ENCODE results near the gene KRT80. TPM values are rescaled to one million over a fixed set of nuclear protein-coding genes. Genes with fewer than 3 reads are reported as not detected.
A peak's percentile ranks its signal among the peaks of the same experiment; 100 is the strongest.

KRT80 gene
- total RNA-seq, 4 donors from 2014 or later, result 78.6 to 293 (median 185) TPM

DNA sequence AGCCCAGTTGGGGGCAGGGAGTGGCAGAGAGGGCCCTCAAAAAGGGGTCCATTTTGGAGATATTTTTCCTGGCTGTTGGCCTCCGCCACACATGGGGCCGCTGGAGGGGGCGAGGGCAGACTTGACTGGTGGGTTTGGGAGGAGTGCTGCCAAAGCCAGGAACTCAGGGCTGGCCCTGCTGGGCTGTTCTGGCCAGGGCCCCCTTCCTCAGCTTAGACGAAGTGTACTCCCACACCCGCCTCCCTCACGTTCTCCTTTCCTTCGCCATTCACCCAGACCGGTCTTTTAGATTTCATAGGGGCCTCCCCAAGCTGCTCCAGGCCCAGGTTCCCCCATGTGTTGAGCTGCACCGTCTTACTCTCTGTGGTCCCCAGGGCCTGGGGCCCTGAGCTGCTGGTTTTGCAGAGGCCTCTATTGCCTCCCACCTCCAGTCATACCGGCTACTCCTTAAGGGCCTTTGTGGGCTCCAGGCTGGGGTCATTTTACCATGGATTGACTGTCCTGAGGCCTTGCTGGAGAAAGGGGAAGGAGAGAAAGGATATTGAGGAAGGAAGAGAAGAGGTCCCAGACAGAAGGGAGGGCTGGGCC is 42.5 kb upstream of the KRT80 start:
- peak in 1 of 2 donors; percentile 53 for DNase-seq (ENCODE audit: low spot score in 2 of 2)
- Histone ChIP-seq H3K27me3 (peaks cover 28% of the 10 kb centered on the region), H3K4me3 (peak overlapping the region; percentile 38), H3K9me3 (no peaks in the 10 kb centered on the region), H3K36me3 (no peaks in the 10 kb centered on the region), H3K27ac (no peak overlapping the region), H3K4me1 (peaks cover 40% of the 10 kb centered on the region)
- TF ChIP-seq POLR2AphosphoS5 (IDR thresholded peaks at IDR 0.05) (no peak), POLR2A (IDR thresholded peaks at IDR 0.05) (no peak)
- WGBS, result 82% methylated on average over 9 of the region's 10 CpGs

DNA sequence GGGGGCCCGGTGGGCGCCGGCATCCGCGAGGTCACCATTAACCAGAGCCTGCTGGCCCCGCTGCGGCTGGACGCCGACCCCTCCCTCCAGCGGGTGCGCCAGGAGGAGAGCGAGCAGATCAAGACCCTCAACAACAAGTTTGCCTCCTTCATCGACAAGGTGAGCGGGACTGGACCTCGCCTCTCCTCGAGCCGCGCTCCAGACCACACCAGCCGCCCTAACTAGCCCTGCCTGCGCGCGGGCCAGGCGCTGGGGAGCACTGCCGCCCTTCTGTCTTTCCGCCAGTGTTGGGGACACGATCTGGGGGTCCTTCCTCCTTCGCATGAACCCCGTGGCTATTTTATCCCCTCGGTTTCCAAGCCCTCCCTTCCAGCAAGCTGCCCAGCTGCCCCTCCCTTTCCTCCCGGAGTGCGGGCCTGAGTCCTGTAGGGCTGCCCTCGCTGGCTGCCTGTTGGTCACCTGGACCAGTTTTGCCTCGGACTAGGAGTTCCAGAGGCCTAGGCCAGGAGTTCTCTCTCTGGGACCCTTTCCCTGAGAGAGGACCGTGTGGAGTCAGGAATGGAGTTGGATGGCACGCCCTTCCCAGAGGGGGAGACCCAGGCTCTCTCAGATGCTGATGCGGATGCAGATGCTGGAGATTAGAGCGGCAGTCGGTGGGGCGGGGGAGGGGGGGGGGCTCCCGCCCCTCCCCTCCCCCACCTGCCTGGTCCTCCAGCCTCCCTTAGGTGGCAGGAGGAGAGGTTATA is 41.8 kb upstream of the KRT80 start:
- DNase-seq (ENCODE audit: low spot score in 2 of 2), result peak in 1 of 2 donors; percentile 38
- H3K36me3 ChIP-seq, result no peaks in the 10 kb centered on the region
- no peaks in the 10 kb centered on the region for H3K9me3 ChIP-seq
- peaks cover 40% of the 10 kb centered on the region for H3K4me1 ChIP-seq
- H3K27me3 ChIP-seq, result peaks cover 28% of the 10 kb centered on the region
- H3K4me3 ChIP-seq, result peak overlapping the region; percentile 38
- TF ChIP-seq POLR2A (IDR thresholded peaks at IDR 0.05), result no peak
- TF ChIP-seq, protein P1, sequence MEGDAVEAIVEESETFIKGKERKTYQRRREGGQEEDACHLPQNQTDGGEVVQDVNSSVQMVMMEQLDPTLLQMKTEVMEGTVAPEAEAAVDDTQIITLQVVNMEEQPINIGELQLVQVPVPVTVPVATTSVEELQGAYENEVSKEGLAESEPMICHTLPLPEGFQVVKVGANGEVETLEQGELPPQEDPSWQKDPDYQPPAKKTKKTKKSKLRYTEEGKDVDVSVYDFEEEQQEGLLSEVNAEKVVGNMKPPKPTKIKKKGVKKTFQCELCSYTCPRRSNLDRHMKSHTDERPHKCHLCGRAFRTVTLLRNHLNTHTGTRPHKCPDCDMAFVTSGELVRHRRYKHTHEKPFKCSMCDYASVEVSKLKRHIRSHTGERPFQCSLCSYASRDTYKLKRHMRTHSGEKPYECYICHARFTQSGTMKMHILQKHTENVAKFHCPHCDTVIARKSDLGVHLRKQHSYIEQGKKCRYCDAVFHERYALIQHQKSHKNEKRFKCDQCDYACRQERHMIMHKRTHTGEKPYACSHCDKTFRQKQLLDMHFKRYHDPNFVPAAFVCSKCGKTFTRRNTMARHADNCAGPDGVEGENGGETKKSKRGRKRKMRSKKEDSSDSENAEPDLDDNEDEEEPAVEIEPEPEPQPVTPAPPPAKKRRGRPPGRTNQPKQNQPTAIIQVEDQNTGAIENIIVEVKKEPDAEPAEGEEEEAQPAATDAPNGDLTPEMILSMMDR (IDR thresholded peaks at IDR 0.05), result no peak
- TF ChIP-seq POLR2AphosphoS5 (IDR thresholded peaks at IDR 0.05), result no peak
- no peak for TF ChIP-seq EP300 (IDR thresholded peaks at IDR 0.05)
- 34% methylated on average over 23 of the region's 40 CpGs for WGBS
- H3K27ac ChIP-seq, result peak overlapping the region; percentile 57

DNA sequence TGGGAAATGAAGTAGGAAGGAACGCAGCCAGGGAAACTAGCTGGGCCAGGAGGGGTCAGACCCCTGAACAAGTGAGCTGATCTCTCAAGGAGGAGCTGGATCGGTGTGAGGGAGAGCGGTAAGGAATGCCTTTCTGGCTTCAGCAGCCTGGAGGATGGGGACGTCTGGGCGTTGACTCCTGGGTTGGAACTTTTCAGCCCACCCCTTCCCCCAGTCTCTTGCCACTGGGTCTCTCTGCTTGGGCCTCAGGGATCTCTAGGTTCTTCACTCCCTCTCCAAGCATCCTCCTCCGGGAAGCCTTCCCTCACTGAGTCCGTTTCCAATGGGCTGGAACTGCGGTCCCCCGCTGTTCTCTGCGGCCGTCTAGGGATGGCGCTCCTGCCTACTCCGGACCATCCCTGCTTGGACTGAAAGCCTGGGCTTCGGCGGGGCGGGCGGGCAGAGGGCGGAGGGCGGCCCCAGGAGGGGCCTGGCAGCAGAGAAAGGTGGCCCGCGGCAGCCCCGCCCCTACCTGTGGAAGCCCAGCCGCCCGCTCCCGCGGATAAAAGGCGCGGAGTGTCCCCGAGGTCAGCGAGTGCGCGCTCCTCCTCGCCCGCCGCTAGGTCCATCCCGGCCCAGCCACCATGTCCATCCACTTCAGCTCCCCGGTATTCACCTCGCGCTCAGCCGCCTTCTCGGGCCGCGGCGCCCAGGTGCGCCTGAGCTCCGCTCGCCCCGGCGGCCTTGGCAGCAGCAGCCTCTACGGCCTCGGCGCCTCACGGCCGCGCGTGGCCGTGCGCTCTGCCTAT is 41.1 kb upstream of the KRT80 start, which contains the start of gene KRT7:
Gene KRT7 (plus strand): TSS at position 570 of the 788 bp plus-strand sequence. CDS start 54 bp downstream, at position 624.
- Histone ChIP-seq H3K27ac (peak within 1 kb of the TSS; percentile 57), H3K4me3 (peak within 1 kb of the TSS; percentile 38), H3K9me3 (no peaks in the 10 kb centered on the region), H3K4me1 (peaks cover 40% of the 10 kb centered on the region), H3K36me3 (no peaks in the 10 kb centered on the region), H3K27me3 (peaks cover 28% of the 10 kb centered on the region)
- DNase-seq (ENCODE audit: low spot score in 2 of 2), result peak in 1 of 2 donors; percentile 58
- 22% methylated on average over 15 of the region's 58 CpGs for WGBS
- TF ChIP-seq POLR2A (IDR thresholded peaks at IDR 0.05), result no peak
- TF ChIP-seq POLR2AphosphoS5 (IDR thresholded peaks at IDR 0.05), result no peak
- TF ChIP-seq EP300 (IDR thresholded peaks at IDR 0.05), result no peak
- TF ChIP-seq, protein P1 (IDR thresholded peaks at IDR 0.05), result no peak

GRCh38 chr12:52232203-52232673 is 40.4 kb upstream of the KRT80 start:
- peaks cover 40% of the 10 kb centered on the region for H3K4me1 ChIP-seq
- peak overlapping the region; percentile 38 for H3K4me3 ChIP-seq
- DNase-seq (ENCODE audit: low spot score in 2 of 2), result peak in 1 of 2 donors; percentile 50
- H3K9me3 ChIP-seq, result no peaks in the 10 kb centered on the region
- TF ChIP-seq EP300 (IDR thresholded peaks at IDR 0.05) (no peak), POLR2A (IDR thresholded peaks at IDR 0.05) (no peak), POLR2AphosphoS5 (IDR thresholded peaks at IDR 0.05) (no peak)
- TF ChIP-seq, protein P1 (IDR thresholded peaks at IDR 0.05), result no peak
- 66% methylated on average over 12 of the region's 12 CpGs for WGBS
- peak overlapping the region; percentile 57 for H3K27ac ChIP-seq
- no peaks in the 10 kb centered on the region for H3K36me3 ChIP-seq
- peaks cover 28% of the 10 kb centered on the region for H3K27me3 ChIP-seq

DNA sequence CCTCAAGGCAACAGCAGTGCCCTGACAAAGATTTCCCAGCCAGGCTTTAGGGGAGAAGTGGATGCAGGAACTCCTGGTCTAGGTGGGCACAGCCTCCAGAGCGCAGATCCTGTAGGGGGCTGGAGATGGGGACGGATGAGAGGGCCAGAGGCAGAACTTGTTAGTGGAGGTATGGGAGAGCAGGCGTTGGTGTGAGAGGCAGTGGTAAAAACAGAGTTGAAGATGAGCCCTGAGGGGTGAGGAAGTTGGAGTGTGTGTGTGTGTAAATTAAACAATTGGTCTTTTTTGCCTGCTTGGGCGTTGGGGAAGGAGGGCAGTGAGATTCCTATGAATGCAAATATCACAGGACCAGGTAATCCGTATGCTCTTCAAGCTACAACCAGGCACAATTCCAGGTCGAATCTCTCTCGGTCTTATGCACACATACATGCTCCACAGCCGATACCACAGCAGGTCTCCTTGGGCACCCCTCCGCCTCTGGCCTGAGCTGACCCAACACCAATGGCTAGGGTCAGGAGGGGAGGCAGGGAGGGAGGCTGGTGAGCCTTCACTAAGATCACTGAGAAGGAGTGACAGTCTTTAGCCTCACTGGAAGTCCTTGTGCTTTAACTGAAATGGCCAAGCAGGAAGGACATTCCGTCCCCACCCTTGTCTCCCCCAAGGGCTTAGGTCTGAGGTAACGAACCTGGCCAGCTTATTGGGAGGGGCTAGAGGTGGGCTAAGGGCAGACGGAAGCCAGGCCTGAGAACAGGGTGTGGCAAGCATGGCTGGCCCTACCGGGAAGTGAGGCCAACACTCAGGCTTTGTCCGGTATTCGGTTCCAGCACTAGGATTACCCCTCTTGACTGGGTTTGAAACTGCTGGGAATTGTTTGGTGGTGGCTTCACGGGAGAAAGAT is 39.7 kb upstream of the KRT80 start:
- peak in 1 of 2 donors; percentile 68 for DNase-seq (ENCODE audit: low spot score in 2 of 2)
- peaks cover 40% of the 10 kb centered on the region for H3K4me1 ChIP-seq
- 64% methylated on average over 15 of the region's 16 CpGs for WGBS

More for the DNA sequence above, 39.7 kb upstream of the KRT80 start:
- H3K36me3 ChIP-seq, result no peaks in the 10 kb centered on the region
- no peaks in the 10 kb centered on the region for H3K9me3 ChIP-seq
- peak overlapping the region; percentile 63 for H3K27ac ChIP-seq
- TF ChIP-seq POLR2AphosphoS5 (IDR thresholded peaks at IDR 0.05) (no peak), EP300 (IDR thresholded peaks at IDR 0.05) (no peak), POLR2A (IDR thresholded peaks at IDR 0.05) (no peak)
- TF ChIP-seq, protein P1 (IDR thresholded peaks at IDR 0.05), result no peak
- no peak overlapping the region for H3K4me3 ChIP-seq
- H3K27me3 ChIP-seq, result peaks cover 28% of the 10 kb centered on the region

Data from suprapubic skin (tissue), 4 donors.